Activated naive CD4-positive, alpha-beta T cell (primary cell): ENCODE results near the gene ABT1.
A peak's percentile ranks its signal among the peaks of the same experiment; 100 is the strongest.

Source experiments
- DNase-seq, 4 experiments: peaks; one replicate each; lab custom pipeline; 2025; lab: John Stamatoyannopoulos, UW

Gene ABT1

GRCh38 chr6:26571592-26572296 lies 25.0 kb upstream of the ABT1 start:
- peak in 1 of 4 experiments; percentile 12 for DNase-seq

DNA sequence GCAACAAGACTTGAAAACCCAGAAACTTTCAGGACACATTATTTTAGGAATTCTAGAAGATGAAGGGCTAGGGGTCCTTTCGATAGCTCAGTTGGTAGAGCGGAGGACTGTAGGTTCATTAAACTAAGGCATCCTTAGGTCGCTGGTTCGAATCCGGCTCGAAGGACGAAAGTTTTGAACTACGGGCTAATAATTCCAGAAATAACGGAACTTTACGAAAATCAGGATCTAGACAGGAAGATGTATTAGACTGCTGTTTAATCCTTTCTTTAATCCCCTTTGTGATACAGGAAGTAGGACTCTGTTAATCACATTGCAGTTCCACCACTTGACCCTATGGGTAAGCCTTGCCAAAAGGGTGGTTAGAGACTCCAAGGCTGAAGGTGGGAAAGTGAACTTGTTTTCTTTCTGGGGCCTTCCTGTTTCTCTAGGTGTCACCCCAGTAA lies 21.2 kb upstream of the ABT1 start:
- no peak for DNase-seq

DNA sequence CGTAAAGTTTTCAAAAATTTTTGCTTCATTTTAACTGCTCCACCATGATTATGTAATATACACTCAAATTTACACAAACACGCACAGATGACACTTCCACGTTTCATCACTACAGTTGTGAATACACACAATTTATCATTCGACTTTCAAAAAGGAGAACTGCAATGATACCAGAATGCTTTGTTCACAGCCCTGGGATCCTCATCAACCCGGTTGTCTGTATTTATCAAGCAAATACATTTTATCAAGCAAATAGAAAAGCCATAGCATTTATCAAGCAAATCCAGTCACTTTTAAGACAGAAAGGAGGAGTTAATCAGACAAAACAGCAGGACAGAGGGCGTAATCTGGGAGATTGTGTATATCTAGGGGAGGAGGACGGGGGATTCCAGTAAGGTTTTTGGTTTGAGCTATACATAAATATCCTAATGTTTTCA lies 20.3 kb upstream of the ABT1 start:
- no peak for DNase-seq

GRCh38 chr6:26576929-26577719 lies 19.6 kb upstream of the ABT1 start:
- peak in 3 of 4 experiments; percentile 9 to 41 (median 25) for DNase-seq

- no peak for DNase-seq
Measured at GRCh38 chr6:26577720-26578072, 19.1 kb upstream of the ABT1 start.

GRCh38 chr6:26578279-26578678 lies 18.5 kb upstream of the ABT1 start:
- DNase-seq, result no peak

- DNase-seq, result no peak
Measured at GRCh38 chr6:26578741-26579140, 18.0 kb upstream of the ABT1 start.

- no peak for DNase-seq
Measured at GRCh38 chr6:26581164-26581915, 15.4 kb upstream of the ABT1 start.

- no peak for DNase-seq
Measured at GRCh38 chr6:26588965-26589364, 7.8 kb upstream of the ABT1 start.

DNA sequence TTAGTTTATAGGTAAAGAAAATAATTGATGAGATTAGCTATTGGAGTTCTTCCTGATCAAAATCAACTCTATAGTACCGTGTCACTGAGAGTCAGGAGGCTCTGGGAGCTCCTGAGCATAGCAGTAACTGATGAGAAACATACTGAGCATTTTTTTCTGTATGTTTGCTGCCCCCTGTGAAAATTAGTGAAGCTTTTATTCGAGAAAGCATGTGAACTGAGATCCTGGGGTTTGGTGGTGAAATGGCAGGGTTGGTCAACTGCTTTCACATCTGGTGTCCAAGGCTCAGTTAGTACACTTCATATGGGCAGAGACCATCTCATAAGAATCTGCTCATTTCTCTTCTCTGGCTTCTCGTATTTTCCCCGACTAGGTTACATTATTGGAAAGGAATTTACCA lies 4.1 kb upstream of the ABT1 start:
- DNase-seq, result no peak

DNA sequence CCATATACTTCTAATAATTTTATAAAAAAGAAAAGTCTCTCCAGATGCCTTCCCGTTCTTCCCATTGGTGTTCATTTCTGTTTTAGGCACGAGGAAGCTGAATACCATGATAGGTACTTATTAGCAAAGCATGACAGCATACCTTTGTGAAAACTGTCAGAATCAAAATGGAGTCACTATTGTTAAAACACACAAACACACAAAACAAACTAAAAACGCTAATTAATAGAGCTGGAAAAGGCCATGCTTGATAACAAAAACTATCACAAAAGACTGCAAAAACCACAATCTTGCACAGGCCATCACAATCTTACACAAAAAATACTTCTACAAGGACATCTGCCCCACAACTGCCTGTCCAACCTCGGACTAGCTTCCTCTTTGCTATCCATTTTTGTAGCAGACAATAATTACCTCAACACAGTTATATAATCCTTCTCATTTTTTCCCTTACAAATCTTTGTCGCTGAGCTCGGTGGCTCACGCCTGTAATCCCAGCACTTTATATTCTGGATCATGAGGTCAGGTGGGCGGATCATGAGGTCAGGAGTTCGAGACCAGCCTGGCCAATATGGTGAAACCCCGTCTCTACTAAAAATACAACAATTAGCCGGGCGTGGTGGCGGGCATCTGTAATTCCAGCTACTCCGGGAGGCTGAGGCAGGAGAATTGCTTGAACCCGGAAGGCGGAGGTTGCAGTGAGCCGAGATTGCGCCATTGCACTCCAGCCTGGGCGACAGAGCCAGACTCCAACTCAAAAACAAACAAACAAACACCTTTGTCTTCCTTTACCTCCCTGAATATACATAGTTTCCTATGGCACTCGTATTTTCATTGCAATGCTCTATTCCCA lies 3.2 kb upstream of the ABT1 start:
- DNase-seq, result no peak

- DNase-seq, result no peak
Measured at GRCh38 chr6:26594131-26594498, 2.6 kb upstream of the ABT1 start.

- DNase-seq, result no peak
Measured at GRCh38 chr6:26594730-26595632, 1.8 kb upstream of the ABT1 start.

- DNase-seq, result peak; percentile 71 to 87 (median 80)
Measured at GRCh38 chr6:26595669-26596269, 984 bp upstream of the ABT1 start.

GRCh38 chr6:26597389-26597766 lies 625 bp downstream of the ABT1 start:
- no peak for DNase-seq

DNA sequence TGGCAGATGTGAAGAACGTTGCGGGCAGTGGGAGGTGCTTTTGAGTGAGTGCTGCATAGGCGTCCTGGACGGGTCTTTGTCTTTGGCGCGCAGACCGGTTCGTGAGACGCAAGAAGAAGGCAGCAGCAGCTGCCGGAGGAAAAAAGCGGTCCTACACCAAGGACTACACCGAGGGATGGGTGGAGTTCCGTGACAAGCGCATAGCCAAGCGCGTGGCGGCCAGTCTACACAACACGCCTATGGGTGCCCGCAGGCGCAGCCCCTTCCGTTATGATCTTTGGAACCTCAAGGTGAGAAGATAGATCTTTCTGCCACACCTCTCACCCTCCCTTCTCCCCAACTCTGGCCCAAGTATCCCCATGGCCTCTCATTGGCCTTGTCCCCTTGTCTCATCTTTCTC lies 1.1 kb downstream of the ABT1 start:
- no peak for DNase-seq

DNA sequence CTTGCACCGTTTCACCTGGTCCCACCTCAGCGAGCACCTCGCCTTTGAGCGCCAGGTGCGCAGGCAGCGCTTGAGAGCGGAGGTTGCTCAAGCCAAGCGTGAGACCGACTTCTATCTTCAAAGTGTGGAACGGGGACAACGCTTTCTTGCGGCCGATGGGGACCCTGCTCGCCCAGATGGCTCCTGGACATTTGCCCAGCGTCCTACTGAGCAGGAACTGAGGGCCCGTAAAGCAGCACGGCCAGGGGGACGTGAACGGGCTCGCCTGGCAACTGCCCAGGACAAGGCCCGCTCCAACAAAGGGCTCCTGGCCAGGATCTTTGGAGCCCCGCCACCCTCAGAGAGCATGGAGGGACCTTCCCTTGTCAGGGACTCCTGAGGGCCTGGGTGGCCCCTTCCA lies 1.5 kb downstream of the ABT1 start:
- no peak for DNase-seq

- no peak for DNase-seq
Measured at GRCh38 chr6:26599134-26599533, 2.4 kb downstream of the ABT1 start.

- no peak for DNase-seq
Measured at GRCh38 chr6:26599591-26599990, 2.8 kb downstream of the ABT1 start.

GRCh38 chr6:26600759-26601158 lies 4.0 kb downstream of the ABT1 start:
- DNase-seq, result no peak
